IPS DF 19.7 (cell line): ENCODE results near the gene ROBO2.

Experiments
- DNase-seq: peaks from one replicate; pipeline ENCODE4 v3.0.0-alpha.2; 2013; ENCODE audit warnings: low read depth, low spot score

Gene ROBO2

DNA sequence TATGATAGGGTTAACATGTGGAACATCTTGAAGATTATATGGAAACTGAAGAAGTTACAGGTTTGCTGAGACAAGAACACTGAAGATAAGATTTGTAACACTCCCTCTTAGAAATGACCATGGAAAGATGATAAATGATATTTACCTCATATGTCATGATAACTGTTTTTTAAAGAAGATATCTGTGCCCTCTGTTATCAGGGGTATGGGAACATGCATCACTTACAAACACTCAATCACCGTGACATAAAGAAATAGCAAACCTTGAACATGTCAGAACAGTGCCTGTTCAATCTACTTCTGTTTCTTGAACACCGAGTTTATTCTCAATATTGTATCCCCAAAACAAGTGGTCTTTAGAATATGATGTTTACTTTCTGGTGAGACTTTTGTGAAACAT, 149.4 kb downstream of the ROBO2 start:
- DNase-seq: no peak

GRCh38 chr3:77189684-77190083, 149.8 kb downstream of the ROBO2 start:
- no peak for DNase-seq

DNA sequence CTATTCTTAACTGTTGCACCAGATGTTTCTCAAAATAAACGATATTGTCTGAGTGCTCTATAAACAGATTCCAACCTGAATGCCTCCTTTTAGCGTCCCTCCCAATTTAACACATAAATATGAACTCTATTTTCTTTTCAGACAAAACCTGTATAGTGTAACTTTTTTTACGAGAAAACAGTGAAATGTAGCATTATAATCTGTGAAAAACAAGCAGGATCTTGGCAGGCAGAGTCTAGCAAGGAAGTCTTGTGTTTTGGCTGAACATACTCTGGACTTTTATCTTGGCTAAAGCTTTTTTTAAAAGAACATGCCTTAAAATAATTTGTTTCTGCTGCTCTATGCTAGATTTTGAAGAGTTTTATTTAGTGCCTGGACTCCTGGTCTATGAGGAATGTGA, 150.5 kb downstream of the ROBO2 start:
- DNase-seq: no peak

DNA sequence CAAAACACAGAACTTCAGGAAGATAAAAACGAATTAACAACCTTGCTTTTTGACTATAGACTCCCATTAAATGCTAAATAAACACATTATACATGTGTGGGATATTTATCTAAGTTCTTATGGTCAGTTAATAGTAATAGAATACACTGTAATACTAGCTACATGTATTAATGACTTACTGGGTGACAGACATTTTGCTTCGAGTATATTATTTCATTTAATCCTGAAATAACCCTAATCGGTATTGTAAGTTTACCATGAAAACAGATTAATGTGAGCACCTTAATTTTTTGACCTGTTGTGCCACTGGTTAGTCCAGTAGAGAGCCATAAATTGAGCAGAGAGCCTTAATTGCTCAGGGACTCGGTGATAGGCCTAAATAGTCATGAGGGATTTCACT, 151.1 kb downstream of the ROBO2 start:
- no peak for DNase-seq

DNA sequence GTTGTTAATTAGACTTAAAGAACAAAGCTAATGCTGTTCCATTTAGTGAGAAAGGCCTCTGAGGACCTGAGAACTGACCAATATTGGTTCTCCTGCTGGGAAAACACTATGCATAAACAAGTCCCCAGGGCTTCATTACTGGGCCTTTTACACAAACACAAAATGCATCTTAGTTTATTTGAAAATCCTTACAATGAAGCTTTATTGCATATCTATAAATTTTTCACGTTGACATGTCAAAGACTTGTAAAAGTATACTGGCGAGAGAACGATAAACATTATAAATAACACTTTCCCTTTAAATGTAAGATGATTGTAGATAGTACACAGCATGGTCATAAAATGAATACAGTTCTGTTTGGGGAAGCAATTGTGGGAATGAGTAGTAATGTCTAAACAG, 151.7 kb downstream of the ROBO2 start:
- DNase-seq: no peak

- no peak for DNase-seq
Observed at GRCh38 chr3:77195766-77196545, 156.1 kb downstream of the ROBO2 start.

DNA sequence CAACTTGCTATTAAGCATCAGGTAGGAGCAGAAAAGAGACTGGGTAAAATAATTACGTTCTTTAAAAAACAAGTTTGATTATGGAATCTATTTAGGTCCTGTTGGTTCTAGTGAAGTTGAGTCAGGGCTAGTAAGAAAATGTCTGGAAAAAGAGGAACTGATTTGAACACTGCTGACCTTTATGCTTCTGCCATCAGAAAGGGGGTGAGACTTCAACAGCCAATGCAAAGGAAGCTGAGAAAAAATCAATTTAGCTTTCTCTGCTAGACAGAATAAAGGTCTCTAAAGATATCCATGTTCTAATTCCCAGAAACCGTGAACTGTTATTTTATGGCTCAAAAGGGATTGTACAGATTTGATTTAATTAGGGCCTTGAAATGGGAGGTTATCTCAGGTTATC, 157.5 kb downstream of the ROBO2 start:
- DNase-seq: no peak

GRCh38 chr3:77203851-77204250, 164.0 kb downstream of the ROBO2 start:
- DNase-seq: no peak

GRCh38 chr3:77204788-77205187, 164.9 kb downstream of the ROBO2 start:
- DNase-seq: no peak

- no peak for DNase-seq
Observed at GRCh38 chr3:77207753-77208152, 167.9 kb downstream of the ROBO2 start.

DNA sequence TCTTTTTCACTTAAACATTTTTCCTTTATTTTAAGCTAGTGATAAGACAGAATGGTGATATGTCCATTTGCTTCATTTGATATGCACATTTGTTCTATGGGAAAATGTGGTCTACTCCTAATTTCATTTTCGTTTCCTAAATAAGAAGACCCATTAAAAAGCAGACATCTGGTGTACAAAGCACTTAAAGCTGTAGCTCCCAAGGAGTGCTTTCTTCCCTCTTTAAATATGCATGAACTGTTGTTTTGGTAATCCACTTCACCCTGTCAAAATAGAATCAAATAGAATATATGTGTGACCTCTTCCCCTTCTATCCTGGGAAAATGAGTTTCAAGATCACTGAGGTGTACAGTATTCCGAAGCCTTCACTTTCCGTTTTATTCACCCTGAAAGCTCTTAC, 182.8 kb downstream of the ROBO2 start:
- DNase-seq: no peak

DNA sequence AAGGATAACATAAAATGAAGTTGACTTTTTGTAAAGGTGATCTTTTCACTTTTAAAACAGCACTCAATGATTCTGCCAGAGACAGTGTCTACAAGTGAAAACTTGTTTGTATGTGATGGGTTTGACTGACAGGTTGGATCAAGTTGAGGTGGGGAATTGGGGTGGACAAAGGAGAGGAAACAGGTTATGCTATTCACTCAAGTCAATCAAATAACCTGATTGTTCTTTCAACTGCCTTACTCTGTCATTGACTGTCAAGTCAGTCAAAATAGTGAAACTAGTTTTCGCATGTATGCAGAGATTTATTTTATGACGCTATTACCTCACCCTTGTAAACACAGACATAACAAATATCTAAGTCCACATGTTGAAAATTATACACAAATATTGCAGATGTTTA, 187.7 kb downstream of the ROBO2 start:
- no peak for DNase-seq

GRCh38 chr3:77232557-77232956, 192.7 kb downstream of the ROBO2 start:
- DNase-seq: no peak

DNA sequence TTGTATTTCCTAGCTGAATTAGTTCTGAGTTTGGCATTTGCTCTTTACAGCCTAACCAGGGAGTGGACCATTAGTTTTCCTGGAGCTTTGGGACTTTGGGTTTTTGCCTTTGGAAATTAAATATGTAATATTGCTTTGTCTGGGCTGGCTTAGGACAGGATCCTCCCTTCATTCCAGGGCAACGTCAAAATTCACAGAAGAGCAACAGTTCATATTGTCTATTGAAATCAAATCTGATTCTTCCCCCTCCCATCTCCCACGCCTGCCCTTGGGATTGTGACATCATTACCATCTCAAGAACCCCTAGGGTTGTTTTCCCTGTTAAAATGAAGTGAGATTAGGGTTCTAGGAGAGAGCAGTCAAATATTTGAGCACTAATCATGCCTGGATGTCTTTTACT, 194.1 kb downstream of the ROBO2 start:
- no peak for DNase-seq

DNA sequence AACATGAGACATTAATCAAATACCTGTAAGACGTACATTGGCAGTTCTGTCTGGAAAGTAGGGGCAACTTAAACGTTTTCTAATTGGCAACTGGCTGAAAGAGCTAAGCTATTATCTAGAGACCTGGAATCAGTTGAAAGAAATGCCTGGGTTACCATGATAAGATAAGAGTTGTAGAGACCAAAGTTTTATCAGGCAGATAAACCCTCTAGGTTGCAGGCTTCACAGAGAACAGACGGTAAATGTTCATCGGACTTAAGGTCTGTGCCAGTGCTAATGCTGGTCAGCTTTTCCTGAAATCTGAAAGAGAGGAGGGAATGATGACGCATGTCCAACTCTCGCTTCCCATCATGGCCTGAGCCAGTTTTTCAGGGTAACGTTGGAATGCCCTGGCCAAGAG, 196.2 kb downstream of the ROBO2 start:
- no peak for DNase-seq

DNA sequence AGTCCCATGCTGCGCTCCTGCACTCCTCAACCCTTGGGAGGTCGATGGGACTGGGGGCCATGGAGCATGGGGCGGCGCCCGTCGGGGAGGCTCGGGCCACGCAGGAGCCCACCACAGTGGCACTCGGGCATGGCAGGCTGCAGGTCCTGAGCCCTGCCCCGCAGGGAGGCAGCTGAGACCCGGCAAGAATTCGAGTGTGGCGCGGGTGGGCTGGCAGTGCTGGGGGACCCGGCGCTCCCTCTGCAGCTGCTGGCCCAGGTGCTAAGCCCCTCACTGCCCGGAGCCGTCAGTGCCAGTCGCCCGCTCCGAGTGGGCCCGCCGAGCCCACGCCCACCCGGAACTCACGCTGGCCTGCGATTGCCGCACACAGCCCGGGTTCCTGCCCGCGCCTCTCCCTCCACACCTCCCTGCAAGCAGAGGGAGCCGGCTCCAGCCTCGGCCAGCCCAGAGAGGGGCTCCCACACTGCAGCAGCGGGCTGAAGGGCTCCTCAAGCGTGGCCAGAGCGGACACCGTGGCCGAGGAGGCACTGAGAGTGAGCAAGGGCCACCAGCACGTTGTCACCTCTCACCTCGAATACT, 200.3 kb downstream of the ROBO2 start:
- no peak for DNase-seq

DNA sequence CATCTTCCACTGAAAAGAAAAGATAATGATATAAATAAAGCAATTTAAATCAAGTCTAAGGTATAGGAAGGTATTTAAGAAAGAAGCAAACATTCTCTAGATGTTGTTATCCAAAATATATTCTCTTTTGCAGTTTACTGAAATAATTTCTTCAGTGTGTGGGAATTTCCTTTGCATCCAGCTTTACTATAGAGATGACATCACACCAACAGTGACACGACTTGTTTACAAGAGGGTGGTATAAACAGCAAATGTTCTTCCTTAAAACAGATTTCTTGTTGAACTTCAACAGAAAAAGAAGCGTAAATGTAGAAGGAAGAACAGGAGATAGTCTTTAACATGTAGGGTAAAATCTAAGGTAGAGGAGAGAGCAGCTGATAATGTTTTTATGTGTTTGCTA, 202.5 kb downstream of the ROBO2 start:
- DNase-seq: no peak

DNA sequence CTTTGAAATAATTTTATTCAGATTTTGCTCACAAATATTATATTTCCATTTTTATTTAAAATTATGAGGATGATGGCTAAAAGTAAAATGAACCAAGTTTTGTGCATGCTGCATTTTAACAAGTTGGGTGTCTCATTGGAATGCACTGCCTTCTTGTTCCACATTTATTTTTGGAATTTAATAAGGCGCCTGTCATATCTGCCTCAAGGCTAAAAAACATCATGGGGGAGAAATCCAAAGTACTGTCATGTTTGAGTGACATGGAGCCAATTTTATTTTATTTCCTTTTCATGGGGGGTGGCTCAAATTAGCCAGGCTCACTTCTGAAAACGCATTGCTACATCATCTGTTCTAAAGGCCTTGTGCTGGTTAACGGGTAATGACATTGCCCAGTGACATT, 205.1 kb downstream of the ROBO2 start:
- DNase-seq: no peak

GRCh38 chr3:77247061-77247460, 207.2 kb downstream of the ROBO2 start:
- DNase-seq: no peak

DNA sequence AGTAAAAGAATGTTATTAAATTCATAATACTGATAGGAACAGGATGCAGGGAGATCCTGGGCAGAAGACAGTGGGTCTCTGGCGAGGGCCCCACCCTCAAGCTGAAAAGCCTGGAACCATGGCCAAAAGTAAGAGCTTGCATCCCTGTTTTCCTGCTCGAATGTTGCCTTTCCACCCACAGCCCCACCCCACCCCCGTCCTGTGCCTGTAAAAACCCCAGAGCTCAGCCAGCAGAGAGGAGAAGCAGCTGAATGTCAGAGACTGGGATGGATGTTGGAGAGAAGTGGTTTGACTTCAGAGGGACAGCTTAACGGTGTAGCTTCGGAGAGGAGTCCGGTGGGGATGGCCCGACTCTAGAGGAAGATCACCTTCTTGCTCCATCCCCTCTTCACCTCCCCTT, 207.9 kb downstream of the ROBO2 start:
- DNase-seq: no peak

GRCh38 chr3:77248420-77248819, 208.5 kb downstream of the ROBO2 start:
- DNase-seq: no peak

DNA sequence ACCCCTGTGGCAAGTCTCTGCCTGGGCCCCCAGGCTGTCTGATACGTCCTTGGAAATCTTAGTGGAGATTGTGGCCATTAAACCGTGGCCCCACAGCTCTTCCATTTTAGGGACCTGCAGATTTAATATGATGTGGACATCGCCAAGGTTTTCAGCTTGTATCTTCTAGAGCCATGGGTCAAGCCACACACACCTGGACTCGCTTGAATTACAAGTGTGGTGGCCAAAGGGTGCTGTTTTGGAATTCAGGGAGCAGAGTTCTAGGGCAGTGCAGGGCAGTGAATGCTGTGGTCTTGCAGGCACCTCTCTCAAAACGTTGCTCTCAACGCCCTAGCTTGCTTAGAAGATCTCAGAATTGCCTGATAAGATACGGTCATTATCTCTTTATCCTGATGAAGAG, 211.2 kb downstream of the ROBO2 start:
- DNase-seq: no peak

DNA sequence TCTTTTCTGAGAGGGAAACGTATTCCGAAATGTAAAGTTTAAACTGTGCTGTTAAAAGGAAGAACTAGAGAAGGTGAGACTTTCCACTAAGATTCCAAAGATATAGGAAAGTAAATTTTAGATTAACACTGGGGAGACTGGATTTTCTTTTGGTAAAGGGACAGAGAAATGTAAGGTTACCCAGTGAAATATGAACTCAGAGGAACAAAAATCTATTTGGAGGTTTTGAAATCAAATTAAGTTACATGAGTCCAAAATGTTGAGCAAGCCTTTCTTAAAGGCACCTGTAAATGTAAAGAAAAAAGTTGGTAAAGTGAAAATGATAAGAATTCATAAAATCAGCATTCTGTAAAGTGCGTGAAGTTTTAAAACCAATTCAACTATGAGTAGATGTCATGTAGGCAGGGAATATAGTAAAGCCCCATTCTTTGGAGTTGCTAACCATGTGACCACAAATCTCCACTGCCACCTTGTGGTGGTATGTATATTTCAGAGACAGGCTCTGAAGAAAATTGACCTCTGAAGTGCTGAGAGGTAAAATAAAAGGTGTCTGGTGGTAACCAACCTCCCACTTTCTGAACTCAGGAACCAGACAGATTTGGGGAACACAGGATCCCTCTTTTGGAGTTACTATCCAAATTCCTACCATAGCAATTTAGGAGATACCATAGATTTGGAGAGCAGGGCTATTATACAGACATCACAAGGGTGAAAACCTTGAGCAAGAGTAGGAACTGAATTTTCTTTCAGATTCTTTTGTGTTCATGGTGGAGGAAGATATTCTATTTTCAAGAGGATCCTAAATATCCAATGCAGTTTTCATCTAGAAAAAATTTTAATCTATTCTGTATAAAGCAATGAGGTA, 215.3 kb downstream of the ROBO2 start:
- peak; percentile 30 for DNase-seq
